Amygdala (tissue), 56 donors: Measurements from ENCODE around the gene SNCA.

Experiments used
- DNase-seq, 56 donors: peaks; one replicate each; lab custom pipeline; 2025; lab: John Stamatoyannopoulos, UW

SNCA gene

GRCh38 chr4:89712827-89713226 is 124.1 kb downstream of the SNCA start:
- DNase-seq = no peak

GRCh38 chr4:89712141-89712540 is 124.8 kb downstream of the SNCA start:
- no peak for DNase-seq

GRCh38 chr4:89708903-89709421 is 128.0 kb downstream of the SNCA start:
- DNase-seq = peak in 19 of 56 donors; percentile 0 to 59 (median 17)

GRCh38 chr4:89707467-89707866 is 129.5 kb downstream of the SNCA start:
- DNase-seq = no peak

- no peak for DNase-seq
Measured at GRCh38 chr4:89704651-89705395, 132.1 kb downstream of the SNCA start.

GRCh38 chr4:89703829-89704590 is 133.0 kb downstream of the SNCA start:
- no peak for DNase-seq

GRCh38 chr4:89700766-89701423 is 136.1 kb downstream of the SNCA start:
- no peak for DNase-seq

GRCh38 chr4:89685690-89686089 is 151.3 kb downstream of the SNCA start:
- no peak for DNase-seq

- DNase-seq = no peak
Measured at GRCh38 chr4:89685277-89685676, 151.7 kb downstream of the SNCA start.

GRCh38 chr4:89684536-89684935 is 152.4 kb downstream of the SNCA start:
- DNase-seq = no peak

- no peak for DNase-seq
Measured at GRCh38 chr4:89682808-89683207, 154.2 kb downstream of the SNCA start.

GRCh38 chr4:89681671-89682070 is 155.3 kb downstream of the SNCA start:
- DNase-seq = no peak

GRCh38 chr4:89681219-89681618 is 155.7 kb downstream of the SNCA start:
- no peak for DNase-seq

- no peak for DNase-seq
Measured at GRCh38 chr4:89674876-89675459, 162.0 kb downstream of the SNCA start.
